ENCODE data around the gene SLC22A5. TPM values are rescaled to one million over a fixed set of nuclear protein-coding genes. Genes with fewer than 3 reads are reported as not detected.

Gene SLC22A5
- total RNA-seq, 1 donor from 2014 or later: 0.81 TPM

DNA sequence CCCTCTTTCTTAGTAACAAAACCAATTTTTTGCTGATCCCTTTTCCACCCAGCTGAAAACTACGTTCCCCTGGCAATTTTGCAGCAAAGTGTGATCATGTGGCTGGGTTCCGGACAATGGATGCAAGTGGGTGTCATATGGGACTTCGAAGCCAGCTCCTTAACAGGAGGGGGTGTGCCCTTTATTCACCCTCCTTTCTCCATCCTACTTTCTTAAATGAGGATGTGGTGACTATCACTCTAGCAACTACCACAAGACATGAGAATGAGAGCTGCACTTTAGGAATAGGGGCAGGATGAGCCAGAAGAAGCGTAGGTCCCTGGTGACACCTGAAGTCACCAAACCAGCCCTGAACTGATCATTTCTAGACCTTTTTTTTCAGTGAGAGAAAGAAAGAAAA lies 62.1 kb downstream of the SLC22A5 start:
- Mint-ChIP-seq H3K4me1 (ENCODE audit: low read depth, unreplicated experiment) (peaks cover 10% of the 10 kb centered on the region), H3K27me3 (ENCODE audit: unreplicated experiment) (peaks cover 4% of the 10 kb centered on the region), H3K36me3 (ENCODE audit: unreplicated experiment) (no peaks in the 10 kb centered on the region), H3K4me3 (ENCODE audit: unreplicated experiment) (no peak overlapping the region), H3K9me3 (ENCODE audit: unreplicated experiment) (peaks cover 2% of the 10 kb centered on the region), H3K27ac (ENCODE audit: unreplicated experiment) (no peak overlapping the region)
- TF ChIP-seq, protein P1, sequence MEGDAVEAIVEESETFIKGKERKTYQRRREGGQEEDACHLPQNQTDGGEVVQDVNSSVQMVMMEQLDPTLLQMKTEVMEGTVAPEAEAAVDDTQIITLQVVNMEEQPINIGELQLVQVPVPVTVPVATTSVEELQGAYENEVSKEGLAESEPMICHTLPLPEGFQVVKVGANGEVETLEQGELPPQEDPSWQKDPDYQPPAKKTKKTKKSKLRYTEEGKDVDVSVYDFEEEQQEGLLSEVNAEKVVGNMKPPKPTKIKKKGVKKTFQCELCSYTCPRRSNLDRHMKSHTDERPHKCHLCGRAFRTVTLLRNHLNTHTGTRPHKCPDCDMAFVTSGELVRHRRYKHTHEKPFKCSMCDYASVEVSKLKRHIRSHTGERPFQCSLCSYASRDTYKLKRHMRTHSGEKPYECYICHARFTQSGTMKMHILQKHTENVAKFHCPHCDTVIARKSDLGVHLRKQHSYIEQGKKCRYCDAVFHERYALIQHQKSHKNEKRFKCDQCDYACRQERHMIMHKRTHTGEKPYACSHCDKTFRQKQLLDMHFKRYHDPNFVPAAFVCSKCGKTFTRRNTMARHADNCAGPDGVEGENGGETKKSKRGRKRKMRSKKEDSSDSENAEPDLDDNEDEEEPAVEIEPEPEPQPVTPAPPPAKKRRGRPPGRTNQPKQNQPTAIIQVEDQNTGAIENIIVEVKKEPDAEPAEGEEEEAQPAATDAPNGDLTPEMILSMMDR (IDR thresholded peaks at IDR 0.05; ENCODE audit: partially characterized antibody, unreplicated experiment): no peak
- no peak for DNase-seq

DNA sequence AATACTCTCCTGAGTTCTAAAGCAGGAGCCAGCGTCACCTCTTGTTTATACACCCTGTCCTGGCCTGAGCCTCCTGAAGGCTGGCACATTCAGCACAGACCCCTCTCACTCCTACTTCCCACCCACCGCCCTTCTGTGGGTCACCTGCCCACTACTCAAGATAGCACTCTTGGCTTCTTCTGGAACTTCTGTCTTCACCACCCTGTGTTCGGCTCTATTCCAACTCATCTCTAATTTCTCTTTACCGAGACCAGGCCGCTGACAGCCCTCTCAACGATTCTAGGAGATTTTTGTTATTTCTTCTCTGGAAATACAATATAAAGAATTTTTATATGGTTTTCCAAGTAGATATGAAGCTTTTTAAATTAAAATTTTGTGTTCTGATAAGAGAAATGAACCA lies 63.6 kb downstream of the SLC22A5 start:
- no peak for DNase-seq
- Mint-ChIP-seq H3K27ac (ENCODE audit: unreplicated experiment) (no peak overlapping the region), H3K4me3 (ENCODE audit: unreplicated experiment) (no peak overlapping the region), H3K36me3 (ENCODE audit: unreplicated experiment) (no peaks in the 10 kb centered on the region), H3K27me3 (ENCODE audit: unreplicated experiment) (peaks cover 2% of the 10 kb centered on the region), H3K4me1 (ENCODE audit: low read depth, unreplicated experiment) (peaks cover 2% of the 10 kb centered on the region), H3K9me3 (ENCODE audit: unreplicated experiment) (peaks cover 2% of the 10 kb centered on the region)
- TF ChIP-seq, protein P1 (IDR thresholded peaks at IDR 0.05; ENCODE audit: partially characterized antibody, unreplicated experiment): no peak

DNA sequence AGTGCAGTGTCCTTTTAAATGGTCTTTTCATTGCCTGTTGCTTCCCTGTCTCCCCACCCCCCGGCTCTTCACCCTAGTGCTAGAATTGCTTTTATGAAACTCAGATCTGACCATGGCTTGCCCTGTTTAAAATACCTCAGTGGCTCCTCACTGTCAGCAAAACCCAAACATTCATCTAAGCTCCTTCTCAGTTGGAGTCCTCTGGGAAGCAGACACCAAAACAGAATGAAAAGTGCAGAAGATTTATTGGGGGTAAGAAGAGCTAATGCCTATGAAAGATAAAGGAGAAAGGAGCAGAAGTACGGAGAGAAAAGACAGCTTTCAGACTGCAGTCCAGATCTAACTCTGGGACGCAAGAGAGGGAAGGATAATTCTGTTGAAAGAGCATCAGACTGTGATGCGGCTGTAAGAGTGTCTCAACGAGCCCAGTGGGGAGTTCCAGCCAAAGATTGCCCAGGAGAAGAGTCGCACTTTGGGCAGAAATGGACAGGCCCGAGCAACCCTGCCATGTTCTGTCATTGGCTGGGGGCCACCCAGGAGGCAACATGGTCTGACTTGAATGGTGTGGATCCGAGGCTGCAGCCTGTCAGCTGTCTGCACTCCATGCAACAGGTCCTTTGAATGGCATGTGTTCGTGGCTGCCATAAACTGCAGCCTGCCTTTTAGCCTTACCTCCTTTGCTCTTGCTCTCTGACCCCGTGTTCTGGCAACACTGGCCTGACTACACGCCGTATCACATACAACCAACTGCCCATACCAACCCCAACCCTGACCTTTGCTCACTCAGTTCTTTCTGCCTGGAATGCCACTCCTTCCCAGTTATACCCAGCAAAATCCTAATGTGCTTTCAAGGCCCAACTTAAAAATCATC lies 65.1 kb downstream of the SLC22A5 start:
- Mint-ChIP-seq H3K27ac (ENCODE audit: unreplicated experiment) (no peak overlapping the region), H3K4me3 (ENCODE audit: unreplicated experiment) (no peak overlapping the region)

DNA sequence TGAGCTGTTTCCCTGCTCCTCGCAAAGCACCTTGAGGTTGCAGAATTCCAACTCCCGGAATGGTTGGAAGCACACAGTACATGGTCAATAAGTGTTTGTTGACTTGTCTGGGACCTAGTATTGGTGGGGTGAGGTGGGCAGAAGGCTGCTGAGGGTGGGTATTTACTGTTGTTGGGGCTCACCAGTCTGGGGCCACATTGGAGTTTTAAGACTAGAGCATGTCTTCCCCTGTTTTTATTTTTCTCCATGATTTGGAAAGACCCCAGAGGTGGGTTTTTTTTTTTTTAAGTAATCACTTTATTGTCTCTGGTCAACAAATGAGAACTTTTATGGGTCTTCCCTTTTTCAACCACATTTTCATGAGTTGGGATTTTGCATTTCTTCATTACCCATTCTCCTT lies 65.9 kb downstream of the SLC22A5 start:
- no peak overlapping the region for H3K4me3 Mint-ChIP-seq (ENCODE audit: unreplicated experiment)
- H3K27me3 Mint-ChIP-seq (ENCODE audit: unreplicated experiment): no peaks in the 10 kb centered on the region
- no peaks in the 10 kb centered on the region for H3K36me3 Mint-ChIP-seq (ENCODE audit: unreplicated experiment)
- no peaks in the 10 kb centered on the region for H3K9me3 Mint-ChIP-seq (ENCODE audit: unreplicated experiment)
- no peak for DNase-seq
- no peaks in the 10 kb centered on the region for H3K4me1 Mint-ChIP-seq (ENCODE audit: low read depth, unreplicated experiment)
- no peak overlapping the region for H3K27ac Mint-ChIP-seq (ENCODE audit: unreplicated experiment)
- TF ChIP-seq, protein P1 (IDR thresholded peaks at IDR 0.05; ENCODE audit: partially characterized antibody, unreplicated experiment): no peak

More for the DNA sequence above, 65.1 kb downstream of the SLC22A5 start:
- H3K4me1 Mint-ChIP-seq (ENCODE audit: low read depth, unreplicated experiment): no peaks in the 10 kb centered on the region
- no peaks in the 10 kb centered on the region for H3K36me3 Mint-ChIP-seq (ENCODE audit: unreplicated experiment)
- no peak for DNase-seq
- H3K27me3 Mint-ChIP-seq (ENCODE audit: unreplicated experiment): peaks cover 2% of the 10 kb centered on the region
- TF ChIP-seq, protein P1 (IDR thresholded peaks at IDR 0.05; ENCODE audit: partially characterized antibody, unreplicated experiment): no peak
- peaks cover 2% of the 10 kb centered on the region for H3K9me3 Mint-ChIP-seq (ENCODE audit: unreplicated experiment)

DNA sequence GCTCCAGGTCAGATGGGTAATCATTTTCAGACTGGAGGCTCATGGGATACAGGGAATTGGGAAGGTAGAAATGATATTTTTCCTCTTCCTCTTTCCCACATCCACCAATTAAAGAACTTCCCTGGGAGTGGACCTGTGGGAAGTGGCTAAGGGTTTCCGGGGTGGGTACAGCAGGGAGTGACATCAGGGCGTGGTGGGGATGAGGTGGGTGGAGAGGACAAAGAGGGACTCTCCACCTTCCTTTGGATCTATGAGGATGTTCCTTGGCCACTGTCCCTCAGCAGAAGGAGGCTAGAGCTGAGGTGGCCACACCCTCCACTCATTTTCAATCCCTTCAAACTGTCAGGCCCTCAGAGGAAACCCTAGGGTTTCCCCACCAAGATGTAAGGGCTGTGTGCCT lies 66.4 kb downstream of the SLC22A5 start:
- TF ChIP-seq, protein P1 (IDR thresholded peaks at IDR 0.05; ENCODE audit: partially characterized antibody, unreplicated experiment): no peak
- no peak for DNase-seq
- no peaks in the 10 kb centered on the region for H3K9me3 Mint-ChIP-seq (ENCODE audit: unreplicated experiment)
- no peak overlapping the region for H3K27ac Mint-ChIP-seq (ENCODE audit: unreplicated experiment)
- no peaks in the 10 kb centered on the region for H3K27me3 Mint-ChIP-seq (ENCODE audit: unreplicated experiment)
- H3K4me3 Mint-ChIP-seq (ENCODE audit: unreplicated experiment): no peak overlapping the region
- no peaks in the 10 kb centered on the region for H3K4me1 Mint-ChIP-seq (ENCODE audit: low read depth, unreplicated experiment)
- no peaks in the 10 kb centered on the region for H3K36me3 Mint-ChIP-seq (ENCODE audit: unreplicated experiment)
